Trophoblast cell (in vitro differentiated cells and primary cell): ENCODE results near the gene MYL3.

Source experiments
- DNase-seq, 2 donors: peaks; one replicate each; pipeline ENCODE4 v3.0.0-alpha.2; 2016
- H2AFZ ChIP-seq: 2 replicates; pipeline ENCODE4 v1.6.1; 2013; ENCODE audit warnings: low read length, moderate library complexity, mild to moderate bottlenecking; ENCODE audit not compliant: insufficient read depth, poor library complexity
- H2AK5ac ChIP-seq: 2 replicates; pipeline ENCODE4 v1.6.1; 2013; ENCODE audit warnings: mild to moderate bottlenecking, low read length
- H2BK120ac ChIP-seq: 2 replicates; pipeline ENCODE4 v1.6.1; 2013; ENCODE audit warnings: low read length, mild to moderate bottlenecking, moderate library complexity; ENCODE audit not compliant: insufficient read depth, poor library complexity
- H2BK12ac ChIP-seq: 2 replicates; pipeline ENCODE4 v1.6.1; 2013; ENCODE audit warnings: mild to moderate bottlenecking, low read length, moderate library complexity
- H2BK5ac ChIP-seq: 2 replicates; pipeline ENCODE4 v1.6.1; 2013; ENCODE audit warnings: low read length, low read depth, moderate library complexity, mild to moderate bottlenecking; ENCODE audit not compliant: poor library complexity
- H3K14ac ChIP-seq: 2 replicates; pipeline ENCODE4 v1.6.1; 2013; ENCODE audit warnings: mild to moderate bottlenecking, low read length
- H3K18ac ChIP-seq: 2 replicates; pipeline ENCODE4 v1.6.1; 2013; ENCODE audit warnings: mild to moderate bottlenecking, low read length
- H3K23ac ChIP-seq: 2 replicates; pipeline ENCODE4 v1.6.1; 2013; ENCODE audit warnings: low read length
- H3K27ac ChIP-seq: 2 replicates; pipeline ENCODE4 v1.5.1; 2013; ENCODE audit warnings: low read depth, mild to moderate bottlenecking, inconsistent platforms, low read length, moderate library complexity
- H3K27me3 ChIP-seq: 2 replicates; pipeline ENCODE4 v1.6.1; 2013; ENCODE audit warnings: inconsistent platforms, mild to moderate bottlenecking, low read length, moderate library complexity; ENCODE audit not compliant: insufficient read depth
- H3K36me3 ChIP-seq, 2 experiments: 1 replicate in 1 of 2; 2 replicates in 1 of 2; pipeline ENCODE4 v1.6.1; 2013; ENCODE audit warnings: low read length in 2 of 2, mild to moderate bottlenecking in 2 of 2, moderate library complexity in 1 of 2; ENCODE audit not compliant: insufficient read depth in 2 of 2, control insufficient read depth in 1 of 2
- H3K4ac ChIP-seq: 2 replicates; pipeline ENCODE4 v1.6.1; 2013; ENCODE audit warnings: low read depth, mild to moderate bottlenecking, low read length, moderate library complexity
- H3K4me1 ChIP-seq, 2 experiments: 1 replicate in 1 of 2; 2 replicates in 1 of 2; pipeline ENCODE4 v1.6.1; 2013; ENCODE audit warnings: low read length in 2 of 2, mild to moderate bottlenecking in 2 of 2, moderate library complexity in 1 of 2; ENCODE audit not compliant: insufficient read depth in 2 of 2, control insufficient read depth in 1 of 2
- H3K4me2 ChIP-seq: 2 replicates; pipeline ENCODE4 v1.6.1; 2013; ENCODE audit warnings: inconsistent platforms, mild to moderate bottlenecking, low read length, moderate library complexity
- H3K4me3 ChIP-seq: 2 replicates; pipeline ENCODE4 v1.5.1; 2013; ENCODE audit warnings: mild to moderate bottlenecking, low read depth, low read length, inconsistent platforms
- H3K79me1 ChIP-seq: one replicate; pipeline ENCODE4 v1.6.1; 2013; ENCODE audit warnings: low read length
- H3K79me2 ChIP-seq: 2 replicates; pipeline ENCODE4 v1.6.1; 2013; ENCODE audit warnings: low read length, mild to moderate bottlenecking; ENCODE audit not compliant: control insufficient read depth, insufficient read depth, poor library complexity
- H3K9ac ChIP-seq: 2 replicates; pipeline ENCODE4 v1.6.1; 2013; ENCODE audit warnings: mild to moderate bottlenecking, low read length
- H3K9me3 ChIP-seq: 2 replicates; pipeline ENCODE4 v1.6.1; 2013; ENCODE audit warnings: low read depth, mild to moderate bottlenecking, control low read depth, inconsistent platforms, low read length; ENCODE audit not compliant: insufficient read depth
- H4K12ac ChIP-seq: 2 replicates; pipeline ENCODE4 v1.6.1; 2013; ENCODE audit warnings: low read depth, mild to moderate bottlenecking, low read length, moderate library complexity
- H4K8ac ChIP-seq: 2 replicates; pipeline ENCODE4 v1.6.1; 2013; ENCODE audit warnings: low read depth, mild to moderate bottlenecking, low read length, moderate library complexity
- H4K91ac ChIP-seq: one replicate; pipeline ENCODE4 v1.6.1; 2013; ENCODE audit warnings: low read depth, mild to moderate bottlenecking, low read length, moderate library complexity
- WGBS: extraction: QIAGEN DNeasy Blood & Tissue Kit; methylation state at CpG from one replicate; pipeline ENCODE4 v1.1.7; 2013; ENCODE audit warnings: missing lambda C conversion rate; ENCODE audit not compliant: insufficient read length, insufficient coverage; ENCODE audit errors: extremely low coverage; 5-methylcytosine and 5-hydroxymethylcytosine counted together

MYL3 gene

DNA sequence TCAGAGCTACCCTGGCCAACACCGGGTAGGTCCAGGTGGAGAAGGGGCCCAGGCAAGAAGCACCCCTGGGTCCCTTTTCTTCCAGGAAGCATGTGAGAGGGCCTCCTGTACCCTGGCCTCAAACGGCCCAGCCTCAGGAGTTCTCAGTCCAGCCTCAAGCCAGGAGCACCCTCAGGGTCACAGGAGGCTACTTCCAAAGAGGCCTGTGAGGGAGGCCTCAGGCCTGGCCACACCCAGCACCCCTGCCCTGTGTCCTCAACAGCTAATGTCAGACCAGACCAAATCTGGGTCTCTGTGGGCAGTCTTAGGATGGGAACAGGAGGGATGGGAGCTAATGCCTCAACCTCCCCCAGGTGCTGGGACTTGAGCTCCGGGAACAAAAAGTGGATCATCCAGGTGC is 37.8 kb upstream of the MYL3 start:
- H3K4me1 ChIP-seq = peaks cover 3% of the 10 kb centered on the region in 2 experiments
- H2BK5ac ChIP-seq = no peak overlapping the region
- H2BK120ac ChIP-seq = no peak overlapping the region
- no peak overlapping the region for H3K4ac ChIP-seq
- H4K8ac ChIP-seq = no peak overlapping the region
- H3K79me2 ChIP-seq = no peaks in the 10 kb centered on the region
- H4K91ac ChIP-seq = no peak overlapping the region
- H3K23ac ChIP-seq = no peak overlapping the region
- no peak overlapping the region for H3K18ac ChIP-seq
- H3K27me3 ChIP-seq = no peaks in the 10 kb centered on the region
- no peaks in the 10 kb centered on the region for H3K79me1 ChIP-seq
- no peak overlapping the region for H4K12ac ChIP-seq
- no peak overlapping the region for H3K4me2 ChIP-seq
- H3K27ac ChIP-seq = no peak overlapping the region
- WGBS = no CpG with 5 or more reads among the region's 3 CpGs
- no peak overlapping the region for H2AFZ ChIP-seq
- no peak overlapping the region for H3K4me3 ChIP-seq
- H2BK12ac ChIP-seq = no peak overlapping the region
- H3K9me3 ChIP-seq = peaks cover 4% of the 10 kb centered on the region
- no peak overlapping the region for H3K9ac ChIP-seq
- no peak for DNase-seq
- no peak overlapping the region for H3K14ac ChIP-seq
- no peaks in the 10 kb centered on the region for H3K36me3 ChIP-seq
- no peak overlapping the region for H2AK5ac ChIP-seq

DNA sequence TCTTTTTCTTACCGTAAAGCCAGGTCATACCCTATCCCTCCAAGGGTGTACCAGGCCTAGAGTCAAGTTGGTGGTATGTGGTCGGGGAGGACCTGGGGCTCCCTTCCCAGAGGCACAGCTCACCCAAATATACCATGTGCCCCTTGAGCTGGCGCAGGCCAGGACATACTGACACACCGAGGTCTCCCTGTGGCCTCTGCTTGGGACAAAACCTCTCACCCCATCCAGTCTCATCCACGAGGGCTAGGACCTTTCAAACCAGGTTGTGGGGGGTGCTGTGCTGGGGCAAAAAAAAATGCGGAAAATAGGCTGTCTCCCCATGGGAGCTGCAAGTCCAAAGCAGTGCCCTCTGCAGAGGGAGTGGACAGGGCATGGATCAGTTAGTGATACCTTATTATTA is 37.1 kb upstream of the MYL3 start:
- Histone ChIP-seq H2BK5ac (no peak overlapping the region), H3K79me1 (no peaks in the 10 kb centered on the region), H4K91ac (no peak overlapping the region), H2BK12ac (no peak overlapping the region), H2AFZ (no peak overlapping the region), H3K9me3 (peaks cover 4% of the 10 kb centered on the region), H3K79me2 (no peaks in the 10 kb centered on the region), H2AK5ac (no peak overlapping the region), H3K4ac (no peak overlapping the region), H3K14ac (no peak overlapping the region), H3K27me3 (no peaks in the 10 kb centered on the region), H4K12ac (no peak overlapping the region), H3K4me2 (no peak overlapping the region), H3K9ac (no peak overlapping the region), H3K36me3 (no peaks in the 10 kb centered on the region), H4K8ac (no peak overlapping the region), H3K18ac (no peak overlapping the region), H3K27ac (no peak overlapping the region), H3K23ac (no peak overlapping the region), H3K4me3 (no peak overlapping the region), H2BK120ac (no peak overlapping the region), H3K4me1 (peaks cover 3% of the 10 kb centered on the region in 2 experiments)
- no peak for DNase-seq
- no CpG with 5 or more reads among the region's 6 CpGs for WGBS

DNA sequence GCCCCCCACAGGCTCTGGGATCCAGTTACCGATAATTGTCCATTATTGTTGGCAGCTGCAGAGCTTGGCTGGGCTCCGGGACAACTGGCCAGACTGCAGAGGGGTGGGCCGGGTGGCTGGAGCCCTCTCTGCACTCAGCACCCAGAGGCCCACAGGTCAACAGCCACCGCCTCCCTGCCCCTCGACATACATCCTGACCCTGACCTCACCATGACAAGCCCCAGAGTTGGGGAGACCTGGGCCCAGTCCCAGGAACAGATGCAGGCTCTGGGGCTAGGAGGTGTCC is 36.7 kb upstream of the MYL3 start:
- Histone ChIP-seq H2AFZ (no peak overlapping the region), H3K79me1 (no peaks in the 10 kb centered on the region), H3K4ac (no peak overlapping the region), H2BK12ac (no peak overlapping the region), H3K27me3 (no peaks in the 10 kb centered on the region), H3K4me2 (no peak overlapping the region), H4K91ac (no peak overlapping the region), H3K79me2 (no peaks in the 10 kb centered on the region), H3K4me1 (peaks cover 3% of the 10 kb centered on the region in 2 experiments), H3K9ac (no peak overlapping the region), H4K8ac (no peak overlapping the region), H3K14ac (no peak overlapping the region), H2BK120ac (no peak overlapping the region), H3K36me3 (no peaks in the 10 kb centered on the region), H3K4me3 (no peak overlapping the region), H4K12ac (no peak overlapping the region), H2BK5ac (no peak overlapping the region), H3K9me3 (peaks cover 4% of the 10 kb centered on the region), H2AK5ac (no peak overlapping the region), H3K27ac (no peak overlapping the region), H3K18ac (no peak overlapping the region), H3K23ac (no peak overlapping the region)
- no CpG with 5 or more reads among the region's 5 CpGs for WGBS
- DNase-seq = no peak

DNA sequence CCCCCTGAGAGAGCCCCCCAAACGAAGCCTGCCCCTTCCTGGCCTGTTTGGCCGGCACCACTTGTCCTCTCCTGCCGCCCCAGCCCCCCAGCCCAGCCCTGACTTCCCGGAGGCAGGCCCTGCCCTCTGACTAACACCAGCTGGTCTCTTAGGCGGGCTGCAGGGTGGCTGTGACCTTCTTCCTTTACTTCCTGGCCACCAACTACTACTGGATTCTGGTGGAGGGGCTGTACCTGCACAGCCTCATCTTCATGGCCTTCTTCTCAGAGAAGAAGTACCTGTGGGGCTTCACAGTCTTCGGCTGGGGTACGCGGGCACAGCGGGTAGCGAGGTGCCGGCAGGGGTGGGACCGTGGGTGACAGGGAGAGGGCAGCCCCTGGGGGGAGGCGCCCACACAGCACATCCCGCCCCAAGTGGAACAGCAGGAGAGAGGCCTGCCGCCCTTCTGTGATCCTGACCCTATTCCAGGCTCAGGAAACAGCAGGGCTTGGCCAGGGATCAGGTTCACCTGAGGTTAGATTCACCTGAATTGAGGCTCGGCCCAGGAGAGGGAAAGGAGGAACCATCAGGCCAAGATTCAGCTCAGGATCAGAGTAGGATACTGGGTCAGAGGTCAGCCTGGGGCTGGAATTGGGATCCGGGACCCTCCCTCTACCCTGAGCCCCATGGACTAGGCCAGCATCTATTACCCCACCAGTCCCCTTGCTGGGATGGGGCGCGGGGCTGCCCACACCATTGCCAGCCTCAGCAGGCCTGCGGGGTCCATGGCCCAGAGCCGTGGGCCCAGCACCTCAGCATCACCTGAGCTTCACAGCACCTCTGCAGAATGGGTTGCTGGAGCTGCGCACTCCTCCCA is 36.1 kb upstream of the MYL3 start:
- Histone ChIP-seq H3K79me1 (no peaks in the 10 kb centered on the region), H3K27me3 (no peaks in the 10 kb centered on the region), H3K4me2 (no peak overlapping the region), H3K4me1 (peaks cover 3% of the 10 kb centered on the region in 2 experiments), H3K23ac (no peak overlapping the region), H4K12ac (no peak overlapping the region), H4K8ac (no peak overlapping the region), H3K14ac (no peak overlapping the region), H2BK12ac (no peak overlapping the region), H3K79me2 (no peaks in the 10 kb centered on the region), H2BK120ac (no peak overlapping the region), H4K91ac (no peak overlapping the region), H3K9me3 (peaks cover 4% of the 10 kb centered on the region), H2AFZ (no peak overlapping the region), H3K9ac (no peak overlapping the region), H3K36me3 (no peaks in the 10 kb centered on the region), H3K18ac (no peak overlapping the region), H3K4me3 (no peak overlapping the region), H2AK5ac (no peak overlapping the region), H3K27ac (no peak overlapping the region), H3K4ac (no peak overlapping the region), H2BK5ac (no peak overlapping the region)
- WGBS = no CpG with 5 or more reads among the region's 22 CpGs
- DNase-seq = no peak
